Measurements from ENCODE around the gene CNTN6. TPM values are rescaled to one million over a fixed set of nuclear protein-coding genes. Genes with fewer than 3 reads are reported as not detected.

CNTN6 gene
- total RNA-seq, 1 experiment from 2014 or later: not detected

- Histone ChIP-seq H3K4ac (ENCODE audit: low read depth, low read length) (no peak overlapping the region), H3K14ac (ENCODE audit: insufficient read depth, low read length) (no peak overlapping the region), H3K4me2 (ENCODE audit: insufficient read depth, insufficient read length, low read length) (no peak overlapping the region), H3T11ph (ENCODE audit: low read length) (no peak overlapping the region), H2BK120ac (ENCODE audit: low read depth, low read length, poor library complexity, severe bottlenecking) (no peak overlapping the region), H2AK5ac (ENCODE audit: insufficient read length, low read length) (no peak overlapping the region), H3K4me1 (ENCODE audit: insufficient read depth, low read length) (no peaks in the 10 kb centered on the region), H4K8ac (replicated peaks; ENCODE audit: insufficient read length, low read depth, low read length) (no peak overlapping the region), H2AFZ (ENCODE audit: low read length) (no peak overlapping the region), H4K91ac (ENCODE audit: insufficient read length, low read depth, low read length) (no peak overlapping the region), H3K23me2 (ENCODE audit: insufficient read length, low read depth, low read length, poor library complexity, severe bottlenecking) (no peaks in the 10 kb centered on the region), H3K79me2 (ENCODE audit: insufficient read depth, low read length) (no peaks in the 10 kb centered on the region), H2BK12ac (ENCODE audit: insufficient read length, low read depth, low read length) (no peak overlapping the region), H3K56ac (ENCODE audit: insufficient read length, low read depth, low read length) (no peak overlapping the region), H2BK20ac (ENCODE audit: low read depth, low read length, poor library complexity, severe bottlenecking) (no peak overlapping the region), H2BK5ac (ENCODE audit: insufficient read length, low read length) (no peak overlapping the region), H3K27ac (ENCODE audit: insufficient read length, low read depth, low read length) (no peak overlapping the region), H3K79me1 (ENCODE audit: insufficient read depth, low read depth, low read length, poor library complexity, severe bottlenecking) (no peaks in the 10 kb centered on the region), H4K5ac (ENCODE audit: insufficient read length, low read depth, low read length) (no peak overlapping the region), H3K23ac (ENCODE audit: insufficient read length, low read depth, low read length) (no peak overlapping the region), H3K9ac (ENCODE audit: extremely low read depth, insufficient read length, low read length) (no peak overlapping the region), H3K27me3 (ENCODE audit: insufficient read depth, low read length) (no peaks in the 10 kb centered on the region), H3K18ac (ENCODE audit: insufficient read length, low read depth, low read length) (no peak overlapping the region), H3K9me3 (ENCODE audit: control insufficient read depth, low read depth, low read length) (no peaks in the 10 kb centered on the region), H4K20me1 (ENCODE audit: control insufficient read depth, insufficient read depth, insufficient read length) (no peaks in the 10 kb centered on the region), H2BK15ac (ENCODE audit: low read depth, low read length) (no peak overlapping the region)
- H3K36me3 Mint-ChIP-seq (ENCODE audit: insufficient read depth in 1 of 3, low read depth in 3 of 3): no peaks in the 10 kb centered on the region
- H3K4me3 Mint-ChIP-seq: no peak overlapping the region
- no CpG with 5 or more reads among the region's 1 CpG for WGBS (ENCODE audit: extremely low coverage, insufficient read length, low lambda C conversion rate)
- no peaks in the 10 kb centered on the region for H3K9me3 Mint-ChIP-seq
- peaks cover 5 to 10% of the 10 kb centered on the region in 2 experiments; a peak in 3 of 4 replicates for H3K4me1 Mint-ChIP-seq
- H3K27ac Mint-ChIP-seq: peak overlapping the region in 1 of 3 experiments; percentile 66; a peak in 2 of 7 replicates
- TF ChIP-seq CTCF (conservative IDR thresholded peaks at IDR 0.05): no peak
- H3K27me3 Mint-ChIP-seq (ENCODE audit: low read depth): no peaks in the 10 kb centered on the region
- no peak for DNase-seq
Measured at GRCh38 chr3:1375145-1375544, 282.3 kb downstream of the CNTN6 start.
